Thymus (tissue), 11 donors: ENCODE measurements around the gene RUNX2. TPM values are rescaled to one million over a fixed set of nuclear protein-coding genes. Genes with fewer than 3 reads are reported as not detected.

Experiments
- DNase-seq, 9 donors: peaks; one replicate each; pipeline ENCODE4 v3.0.0-alpha.2; 2013; ENCODE audit warnings: low spot score in 9 of 9, low read depth in 6 of 9, missing footprints in 1 of 9
- H3K27ac ChIP-seq, 2 donors: one replicate each; pipeline ENCODE4 v1.5.1; 2013; ENCODE audit warnings: control low read depth in 1 of 2, low read depth in 1 of 2, low read length in 1 of 2, mild to moderate bottlenecking in 1 of 2, moderate library complexity in 1 of 2
- H3K27me3 ChIP-seq, 2 donors: one replicate each; pipeline ENCODE4 v1.5.1; 2013; ENCODE audit warnings: low read length in 1 of 2; ENCODE audit not compliant: control insufficient read depth in 2 of 2, insufficient read depth in 1 of 2
- H3K36me3 ChIP-seq, 2 donors: one replicate each; pipeline ENCODE4 v1.5.1; 2013; ENCODE audit warnings: low read length in 1 of 2, mild to moderate bottlenecking in 1 of 2, moderate library complexity in 1 of 2; ENCODE audit not compliant: control insufficient read depth in 2 of 2, insufficient read depth in 2 of 2
- H3K4me1 ChIP-seq, 2 donors: one replicate each; pipeline ENCODE4 v1.5.1; 2013; ENCODE audit warnings: low read length in 2 of 2; ENCODE audit not compliant: control insufficient read depth in 2 of 2, insufficient read depth in 2 of 2
- H3K4me3 ChIP-seq, 2 donors: one replicate each; pipeline ENCODE4 v1.5.1; 2013; ENCODE audit warnings: low read length in 2 of 2, control low read depth in 1 of 2, mild to moderate bottlenecking in 1 of 2
- H3K9me3 ChIP-seq, 2 donors: one replicate each; pipeline ENCODE4 v1.5.1; 2013; ENCODE audit warnings: low read length in 1 of 2, mild to moderate bottlenecking in 1 of 2; ENCODE audit not compliant: control insufficient read depth in 2 of 2, insufficient read depth in 1 of 2
- whole genome bisulfite sequencing: extraction: QIAGEN DNeasy Blood & Tissue Kit; methylation state at CpG from one replicate; pipeline ENCODE4 v1.1.7; 2013; 5-methylcytosine and 5-hydroxymethylcytosine counted together
- polyA plus RNA-seq: library from polyadenylated mRNA; stranded (reverse); fragments of 200-250 nt; gene quantifications from one replicate; pipeline ENCODE4 v1.2.3, GENCODE V29; 2013
- total RNA-seq: library from RNA; stranded (reverse); fragments of 120-200 nt; gene quantifications from one replicate; pipeline ENCODE4 v1.2.4, GENCODE V29; 2013
- donor health status: healthy.

Gene RUNX2
- total and polyA plus RNA-seq, 2 donors = 3.7 to 7.1 TPM

GRCh38 chr6:45300736-45301135, 27.4 kb upstream of the RUNX2 start:
- H3K9me3 ChIP-seq = peaks cover 0 to 2% of the 10 kb centered on the region in 2 donors
- H3K4me3 ChIP-seq = no peak overlapping the region
- no peaks in the 10 kb centered on the region for H3K36me3 ChIP-seq
- H3K4me1 ChIP-seq = no peaks in the 10 kb centered on the region
- DNase-seq = no peak
- H3K27me3 ChIP-seq = no peaks in the 10 kb centered on the region
- 99% methylated on average over 1 of the region's 1 CpG for WGBS
- H3K27ac ChIP-seq = no peak overlapping the region

- no peak for DNase-seq
- Histone ChIP-seq H3K36me3 (no peaks in the 10 kb centered on the region), H3K27ac (no peak overlapping the region), H3K4me1 (no peaks in the 10 kb centered on the region), H3K9me3 (peaks cover 0 to 10% of the 10 kb centered on the region in 2 donors), H3K4me3 (no peak overlapping the region), H3K27me3 (no peaks in the 10 kb centered on the region)
- 65% methylated on average over 3 of the region's 3 CpGs for WGBS
Measured at GRCh38 chr6:45301348-45302142, 26.6 kb upstream of the RUNX2 start.

- no peaks in the 10 kb centered on the region for H3K36me3 ChIP-seq
- H3K27me3 ChIP-seq = no peaks in the 10 kb centered on the region
- WGBS = 45% methylated on average over 3 of the region's 3 CpGs
- H3K27ac ChIP-seq = no peak overlapping the region
- no peaks in the 10 kb centered on the region for H3K4me1 ChIP-seq
- DNase-seq = no peak
- H3K4me3 ChIP-seq = no peak overlapping the region
- peaks cover 0 to 19% of the 10 kb centered on the region in 2 donors for H3K9me3 ChIP-seq
Measured at GRCh38 chr6:45302832-45303231, 25.3 kb upstream of the RUNX2 start.

- Histone ChIP-seq H3K9me3 (peaks cover 0 to 23% of the 10 kb centered on the region in 2 donors), H3K4me3 (no peak overlapping the region), H3K27ac (no peak overlapping the region), H3K27me3 (no peaks in the 10 kb centered on the region), H3K36me3 (no peaks in the 10 kb centered on the region), H3K4me1 (peaks cover 6 to 9% of the 10 kb centered on the region in 2 donors)
- no peak for DNase-seq
- WGBS = 91% methylated on average over 1 of the region's 1 CpG
Measured at GRCh38 chr6:45305546-45305945, 22.6 kb upstream of the RUNX2 start.

- H3K27ac ChIP-seq = peak overlapping the region; percentile 52 to 79
- peaks cover 0 to 23% of the 10 kb centered on the region in 2 donors for H3K9me3 ChIP-seq
- H3K36me3 ChIP-seq = no peaks in the 10 kb centered on the region
- no peak overlapping the region for H3K4me3 ChIP-seq
- no peaks in the 10 kb centered on the region for H3K27me3 ChIP-seq
- 50% methylated on average over 7 of the region's 7 CpGs for WGBS
- peaks cover 6 to 12% of the 10 kb centered on the region in 2 donors for H3K4me1 ChIP-seq
- DNase-seq = peak in 8 of 9 donors; percentile 11 to 78 (median 40)
Measured at GRCh38 chr6:45310118-45310788, 17.9 kb upstream of the RUNX2 start.

- Histone ChIP-seq H3K4me1 (peaks cover 6 to 12% of the 10 kb centered on the region in 2 donors), H3K9me3 (peaks cover 0 to 3% of the 10 kb centered on the region in 2 donors), H3K27me3 (no peaks in the 10 kb centered on the region), H3K27ac (no peak overlapping the region), H3K36me3 (no peaks in the 10 kb centered on the region), H3K4me3 (no peak overlapping the region)
- DNase-seq = no peak
- 82% methylated on average over 5 of the region's 5 CpGs for WGBS
Measured at GRCh38 chr6:45314146-45314545, 14.0 kb upstream of the RUNX2 start.

GRCh38 chr6:45320349-45320748, 7.8 kb upstream of the RUNX2 start:
- Histone ChIP-seq H3K27me3 (no peaks in the 10 kb centered on the region), H3K36me3 (no peaks in the 10 kb centered on the region), H3K4me1 (no peaks in the 10 kb centered on the region), H3K4me3 (no peak overlapping the region), H3K27ac (no peak overlapping the region), H3K9me3 (no peaks in the 10 kb centered on the region)
- 96% methylated on average over 4 of the region's 4 CpGs for WGBS
- DNase-seq = no peak

- 8% methylated on average over 3 of the region's 3 CpGs for WGBS
- H3K9me3 ChIP-seq = no peaks in the 10 kb centered on the region
- no peaks in the 10 kb centered on the region for H3K27me3 ChIP-seq
- H3K27ac ChIP-seq = no peak overlapping the region
- no peak overlapping the region for H3K4me3 ChIP-seq
- peaks cover 2 to 5% of the 10 kb centered on the region in 2 donors for H3K4me1 ChIP-seq
- DNase-seq = peak in 2 of 9 donors; percentile 12 to 44
- no peaks in the 10 kb centered on the region for H3K36me3 ChIP-seq
Measured at GRCh38 chr6:45323656-45324224, 4.4 kb upstream of the RUNX2 start.
